ENCODE data around the gene RYR3. TPM values are rescaled to one million over a fixed set of nuclear protein-coding genes. Genes with fewer than 3 reads are reported as not detected.

Gene RYR3
- total RNA-seq, 4 donors from 2014 or later, result 0.65 to 7.5 (median 2.6) TPM

DNA sequence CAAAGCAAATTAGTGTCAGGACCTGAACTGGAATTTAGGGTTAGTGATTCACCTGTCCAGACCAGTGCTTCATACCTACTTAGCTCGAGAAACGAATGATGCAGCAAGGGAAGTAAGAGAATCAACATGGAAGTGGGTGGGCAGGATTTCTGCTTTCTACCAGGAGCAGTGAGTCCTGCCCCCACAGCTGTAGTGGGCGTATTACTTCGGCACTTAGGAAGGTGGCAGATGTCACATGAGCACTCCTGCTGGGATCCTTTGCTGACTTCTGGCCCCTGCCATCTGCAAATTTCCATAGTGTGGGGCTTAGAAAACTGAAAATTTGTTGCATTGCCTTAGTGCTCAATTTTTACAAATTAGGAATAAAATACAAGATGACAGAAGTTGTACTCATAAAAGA lies 31.2 kb downstream of the RYR3 start:
- ATAC-seq (ENCODE audit: low FRiP score), result no peak

DNA sequence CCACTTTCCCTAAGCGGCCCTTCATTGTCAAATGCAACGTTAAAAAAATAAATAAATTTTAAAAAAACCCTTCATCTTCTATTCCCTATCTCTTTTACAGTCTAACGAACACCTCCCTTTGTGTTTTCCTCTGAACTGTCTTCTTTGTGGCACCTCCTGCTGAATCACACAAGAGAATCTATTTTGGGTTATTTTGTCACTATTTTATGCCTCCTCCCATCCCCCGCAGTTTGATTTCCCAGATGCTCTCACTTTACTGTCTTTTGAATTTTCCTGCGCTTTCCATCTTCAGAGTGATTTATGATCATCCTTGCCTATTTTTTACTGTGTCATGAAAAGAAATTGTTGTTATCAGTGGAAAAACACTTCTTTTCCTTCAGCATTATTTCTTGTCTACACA lies 32.5 kb downstream of the RYR3 start:
- ATAC-seq (ENCODE audit: low FRiP score) (no peak), DNase-seq (ENCODE audit: low spot score) (no peak)
- TF ChIP-seq CTCF (IDR thresholded peaks at IDR 0.05), result no peak

More for the DNA sequence above, 31.2 kb downstream of the RYR3 start:
- no peak for TF ChIP-seq CTCF (IDR thresholded peaks at IDR 0.05)
- DNase-seq (ENCODE audit: low spot score), result no peak

GRCh38 chr15:33344111-33344510 lies 33.3 kb downstream of the RYR3 start:
- no peak for ATAC-seq (ENCODE audit: low FRiP score)
- TF ChIP-seq CTCF (IDR thresholded peaks at IDR 0.05), result no peak

DNA sequence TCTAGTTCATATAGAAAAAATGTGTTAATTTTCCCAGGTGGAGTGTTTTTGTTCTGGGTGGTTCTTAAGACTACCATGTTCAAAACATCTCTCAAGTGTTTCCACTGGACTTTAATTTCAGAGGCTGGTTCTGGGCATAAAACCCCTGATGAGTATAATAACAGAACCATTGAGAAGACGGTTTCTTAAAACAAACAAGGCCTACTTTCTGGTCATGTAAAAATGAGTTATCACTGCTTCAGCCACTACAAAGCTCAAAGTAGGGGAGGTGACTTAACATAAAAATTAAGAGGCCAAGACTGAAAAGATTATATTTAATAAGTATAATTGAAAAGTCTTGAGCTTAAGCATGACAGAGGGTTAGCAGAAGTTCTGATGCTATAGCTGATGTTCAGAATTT lies 33.8 kb downstream of the RYR3 start:
- DNase-seq (ENCODE audit: low spot score) (no peak), ATAC-seq (ENCODE audit: low FRiP score) (no peak)
- no peak for TF ChIP-seq CTCF (IDR thresholded peaks at IDR 0.05)

More at GRCh38 chr15:33344111-33344510, 33.3 kb downstream of the RYR3 start:
- DNase-seq (ENCODE audit: low spot score), result no peak

DNA sequence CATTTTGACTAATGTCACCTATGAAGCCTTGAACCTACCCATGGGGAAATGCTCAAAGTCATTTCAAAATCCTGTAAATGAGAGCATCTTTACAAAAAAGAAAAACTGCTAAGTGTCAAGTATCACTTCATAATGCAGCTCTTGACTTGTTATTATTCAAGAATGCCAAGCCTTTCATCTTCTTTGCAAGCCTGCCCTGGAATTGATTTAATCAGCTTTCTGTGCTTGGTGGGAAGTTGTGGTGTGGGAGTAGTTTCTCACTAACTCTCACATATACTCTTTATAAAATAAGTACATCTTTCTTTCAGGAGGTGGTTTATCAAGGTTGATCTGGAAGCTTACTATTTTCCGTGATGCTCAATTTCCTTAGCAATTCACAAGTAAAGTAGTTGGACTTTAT lies 43.6 kb downstream of the RYR3 start:
- no peak for TF ChIP-seq CTCF (IDR thresholded peaks at IDR 0.05)
- no peak for DNase-seq (ENCODE audit: low spot score)
- ATAC-seq (ENCODE audit: low FRiP score), result no peak

DNA sequence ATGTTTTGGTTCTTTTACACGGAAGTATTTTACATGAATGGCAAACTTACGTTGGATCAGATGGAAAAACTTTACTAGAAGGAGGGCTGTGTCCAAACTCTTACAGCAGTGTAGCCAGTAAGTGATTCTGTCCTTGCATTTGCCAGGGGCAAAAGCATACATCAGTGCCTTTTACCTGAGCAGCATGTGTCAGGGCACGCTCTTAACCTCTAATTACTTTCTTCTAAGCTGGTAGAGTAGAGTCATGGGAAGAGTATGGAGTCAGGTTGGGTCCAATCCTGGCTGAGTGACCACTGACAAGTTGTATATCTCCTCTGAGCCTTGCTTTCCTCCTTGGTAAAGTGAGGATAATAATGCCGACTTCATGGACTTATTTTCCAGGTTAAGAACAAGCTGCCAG lies 47.1 kb downstream of the RYR3 start:
- ATAC-seq (ENCODE audit: low FRiP score), result no peak
- no peak for TF ChIP-seq CTCF (IDR thresholded peaks at IDR 0.05)
- no peak for DNase-seq (ENCODE audit: low spot score)

DNA sequence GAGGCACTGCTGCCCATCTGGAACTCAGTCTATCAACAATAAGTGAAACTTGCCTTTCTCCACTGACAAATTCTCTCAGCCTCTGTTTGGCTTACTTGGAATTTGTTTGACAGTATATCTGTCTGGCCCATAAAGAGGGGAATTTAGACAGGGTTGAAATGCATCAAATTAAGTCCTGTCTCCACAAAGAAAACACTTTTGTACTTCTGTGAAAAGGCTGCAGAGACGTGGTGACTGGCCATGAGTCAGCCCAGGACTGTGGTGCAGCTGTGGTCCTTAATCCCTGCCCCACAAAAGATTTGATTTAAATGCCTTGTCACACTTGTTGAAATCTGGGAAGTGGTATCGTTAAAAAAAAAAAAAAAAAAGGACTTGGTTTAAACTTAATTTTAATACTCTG lies 47.5 kb downstream of the RYR3 start:
- no peak for TF ChIP-seq CTCF (IDR thresholded peaks at IDR 0.05)
- ATAC-seq (ENCODE audit: low FRiP score), result no peak
- DNase-seq (ENCODE audit: low spot score), result no peak
